RCC 7860 (cell line): ENCODE data around the gene CAMK1.

Experiments used
- DNase-seq: peaks from one replicate; pipeline ENCODE4 v3.0.0-alpha.2; 2015; ENCODE audit warnings: low spot score
- FAIRE-seq: peaks from 2 replicates; lab custom pipeline; 2012; peaks lifted over from hg19 to GRCh38; lab: Jason Lieb, UNC

The CAMK1 gene

DNA sequence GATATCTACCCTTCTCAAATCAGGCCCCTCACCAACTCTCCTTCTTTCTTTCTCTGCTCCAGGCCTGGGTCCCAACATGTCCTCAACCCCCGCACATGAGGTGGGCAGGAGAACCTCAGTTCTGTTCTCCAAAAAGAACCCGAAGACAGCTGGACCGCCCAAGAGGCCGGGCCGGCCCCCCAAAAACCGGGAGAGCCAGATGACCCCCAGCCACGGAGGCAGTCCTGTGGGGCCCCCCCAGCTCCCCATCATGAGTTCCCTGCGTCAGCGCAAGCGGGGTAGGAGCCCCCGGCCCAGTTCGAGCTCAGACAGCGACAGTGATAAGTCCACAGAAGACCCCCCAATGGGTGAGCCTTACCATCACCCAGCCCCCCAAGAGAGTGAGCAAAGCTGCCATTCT is 25.6 kb downstream of the CAMK1 start:
- FAIRE-seq (no peak), DNase-seq (no peak)

DNA sequence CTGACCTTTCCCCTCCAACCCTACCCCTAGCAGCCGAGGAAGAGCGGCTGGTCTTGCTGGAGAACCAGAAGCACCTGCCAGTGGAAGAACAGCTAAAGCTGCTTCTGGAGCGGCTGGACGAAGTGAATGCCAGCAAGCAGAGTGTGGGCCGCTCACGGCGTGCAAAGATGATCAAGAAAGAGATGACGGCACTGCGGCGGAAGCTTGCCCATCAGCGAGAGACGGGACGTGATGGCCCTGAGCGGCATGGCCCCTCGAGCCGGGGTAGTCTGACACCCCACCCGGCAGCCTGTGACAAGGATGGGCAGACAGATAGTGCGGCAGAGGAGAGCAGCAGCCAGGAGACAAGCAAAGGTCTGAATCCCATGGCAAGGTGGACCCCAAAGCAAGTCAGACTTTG is 26.2 kb downstream of the CAMK1 start:
- no peak for FAIRE-seq
- no peak for DNase-seq

DNA sequence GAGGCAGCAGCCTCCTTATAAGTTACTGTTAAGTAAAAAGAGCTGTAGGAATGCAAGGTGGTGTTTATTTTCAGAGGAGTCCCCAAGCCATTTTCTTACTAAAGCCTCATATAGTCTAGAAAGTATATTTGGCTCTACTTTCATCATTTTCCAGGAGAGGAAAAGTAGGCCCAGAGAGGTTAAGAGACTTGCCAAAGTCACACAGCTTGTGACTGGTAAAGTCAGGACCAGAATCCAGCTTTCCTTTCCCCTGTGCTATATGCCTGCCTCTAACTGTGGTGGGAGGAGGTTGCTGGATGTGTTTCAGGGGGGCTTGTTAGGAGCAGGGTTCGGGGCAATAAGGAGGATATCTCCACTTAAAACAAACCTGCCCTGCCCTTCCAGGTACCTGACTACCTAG is 27.2 kb downstream of the CAMK1 start:
- FAIRE-seq = no peak

DNA sequence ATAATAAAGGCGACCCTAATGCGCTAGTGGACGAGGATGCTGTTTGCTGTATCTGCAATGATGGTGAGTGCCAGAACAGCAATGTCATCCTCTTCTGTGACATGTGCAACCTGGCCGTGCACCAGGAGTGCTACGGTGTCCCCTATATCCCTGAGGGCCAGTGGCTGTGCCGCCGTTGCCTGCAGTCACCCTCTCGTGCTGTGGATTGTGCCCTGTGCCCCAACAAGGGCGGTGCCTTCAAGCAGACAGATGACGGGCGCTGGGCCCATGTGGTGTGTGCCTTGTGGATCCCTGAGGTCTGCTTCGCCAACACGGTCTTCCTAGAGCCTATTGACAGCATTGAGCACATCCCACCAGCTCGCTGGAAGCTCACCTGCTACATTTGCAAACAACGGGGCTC is 30.6 kb downstream of the CAMK1 start:
- FAIRE-seq (no peak), DNase-seq (no peak)

More for the DNA sequence above, 27.2 kb downstream of the CAMK1 start:
- no peak for DNase-seq

DNA sequence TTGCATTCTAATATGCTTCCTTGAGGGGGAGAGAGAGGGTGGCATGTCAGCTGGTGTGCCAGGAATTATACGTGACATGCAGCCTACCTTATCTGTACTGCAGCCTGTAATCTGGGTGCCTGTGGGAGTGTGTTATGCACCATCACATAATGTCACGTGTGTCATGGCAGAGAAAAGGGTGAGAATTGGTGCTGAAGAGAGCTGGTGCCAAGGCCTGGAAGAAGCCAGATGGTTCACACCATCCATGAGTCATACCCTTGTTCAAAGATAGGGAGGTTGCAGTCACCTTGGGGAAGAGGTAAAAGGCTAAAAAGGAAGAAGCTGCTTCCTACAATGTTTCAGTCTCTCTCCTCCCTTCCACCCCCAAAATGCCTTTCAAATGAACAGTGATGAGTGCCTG is 32.9 kb downstream of the CAMK1 start:
- FAIRE-seq = no peak

DNA sequence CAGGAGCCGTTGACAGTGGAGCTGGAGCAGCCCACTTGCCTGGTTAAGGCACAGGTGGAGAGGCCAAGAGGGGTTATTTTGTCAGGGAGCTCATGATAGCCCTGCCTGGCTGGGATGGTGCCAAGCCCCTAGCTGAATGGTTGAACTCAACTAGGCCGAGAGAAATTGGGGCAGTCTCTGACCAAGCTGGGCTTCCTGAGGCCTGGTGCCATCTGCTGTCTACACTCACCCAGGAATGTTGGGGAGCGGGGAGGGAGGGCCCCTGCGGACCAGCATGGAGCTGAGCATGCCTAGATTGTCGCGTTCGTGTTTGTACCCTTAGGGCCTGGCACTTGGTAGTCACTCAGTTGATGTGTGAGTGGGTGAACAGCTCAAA is 37.0 kb downstream of the CAMK1 start:
- FAIRE-seq = no peak
- DNase-seq = no peak

More for the DNA sequence above, 32.9 kb downstream of the CAMK1 start:
- DNase-seq = no peak

DNA sequence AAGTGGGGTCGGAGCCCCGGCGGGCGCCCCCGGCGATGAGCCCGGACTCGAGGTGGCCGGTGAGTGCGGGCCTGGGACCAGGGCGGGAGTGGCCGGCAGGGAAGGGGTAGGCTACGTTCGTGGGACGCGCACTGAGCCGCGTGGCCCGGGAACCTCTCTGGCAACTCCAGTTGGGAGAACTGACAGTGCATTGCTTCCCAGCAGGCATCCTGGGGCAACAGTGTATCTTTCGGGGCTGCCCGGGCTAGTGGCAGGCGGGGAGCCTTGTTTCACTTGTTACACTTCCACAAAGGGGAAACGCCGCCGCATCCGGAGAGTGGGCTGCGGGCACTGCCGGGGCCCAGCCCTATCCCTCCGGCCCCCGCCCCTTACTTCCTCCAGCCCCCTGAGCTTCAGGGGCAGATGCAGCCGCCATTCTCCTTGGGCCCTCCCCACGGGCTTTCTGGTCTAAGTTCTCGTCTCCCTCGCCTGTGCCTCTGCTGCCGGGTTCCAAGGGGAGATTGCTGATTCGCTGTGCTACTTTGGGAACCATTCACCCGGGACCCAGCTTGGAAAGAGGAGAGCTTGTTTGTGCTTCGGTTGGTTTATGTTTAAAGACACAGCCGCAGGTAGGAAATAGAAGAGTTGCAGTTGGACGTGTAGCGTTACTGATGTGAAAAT is 37.5 kb downstream of the CAMK1 start:
- FAIRE-seq (no peak), DNase-seq (no peak)

DNA sequence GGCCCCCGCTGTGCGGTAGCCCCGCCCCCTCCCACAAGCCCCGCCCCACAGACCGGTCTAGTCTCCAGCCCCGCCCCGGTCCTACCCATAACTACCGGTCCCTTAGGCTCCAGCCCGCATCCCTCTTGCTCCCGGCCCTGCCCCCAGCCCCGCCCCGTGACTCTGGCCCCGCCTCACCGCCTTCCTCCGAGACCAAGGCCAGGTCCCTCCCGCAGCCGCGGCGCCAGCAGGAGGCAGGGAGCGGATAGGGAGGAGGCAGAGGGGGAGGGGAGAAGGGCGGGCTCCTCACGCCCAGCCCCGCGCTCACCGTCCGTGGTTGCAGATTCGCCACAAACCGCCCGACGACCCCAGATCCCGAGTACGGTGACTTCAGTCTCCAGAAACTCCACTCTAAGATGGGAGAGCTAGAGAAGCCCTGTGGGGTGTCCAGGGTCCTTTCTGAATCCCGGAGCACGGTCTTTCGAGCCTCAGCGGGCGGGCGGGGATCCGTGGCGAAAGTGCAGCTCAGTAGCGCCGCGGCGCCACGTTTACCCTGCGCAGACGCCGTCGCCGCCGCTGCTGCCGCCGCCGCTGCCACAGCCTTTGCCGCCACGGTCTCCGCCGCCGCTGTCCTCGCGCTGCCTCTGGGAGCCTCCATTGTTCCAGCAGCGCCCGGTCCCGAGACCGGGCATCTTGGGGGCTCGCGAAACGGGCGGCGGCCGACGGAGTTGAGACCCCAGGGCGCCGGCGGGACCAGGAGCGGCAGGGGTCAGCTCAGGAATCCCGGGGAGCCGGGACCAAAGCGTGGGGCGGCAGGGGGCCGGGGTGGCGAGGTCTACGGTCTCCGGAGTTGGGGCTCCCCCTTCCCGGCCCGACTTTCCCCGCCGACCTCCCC is 38.3 kb downstream of the CAMK1 start, which contains the start of gene BRPF1:
Gene BRPF1, plus strand, starts transcription at position 530 of the 874 bp plus-strand sequence. CDS start 2,406 bp downstream, outside the sequence.
- no peak for FAIRE-seq
- peak; percentile 92 for DNase-seq

DNA sequence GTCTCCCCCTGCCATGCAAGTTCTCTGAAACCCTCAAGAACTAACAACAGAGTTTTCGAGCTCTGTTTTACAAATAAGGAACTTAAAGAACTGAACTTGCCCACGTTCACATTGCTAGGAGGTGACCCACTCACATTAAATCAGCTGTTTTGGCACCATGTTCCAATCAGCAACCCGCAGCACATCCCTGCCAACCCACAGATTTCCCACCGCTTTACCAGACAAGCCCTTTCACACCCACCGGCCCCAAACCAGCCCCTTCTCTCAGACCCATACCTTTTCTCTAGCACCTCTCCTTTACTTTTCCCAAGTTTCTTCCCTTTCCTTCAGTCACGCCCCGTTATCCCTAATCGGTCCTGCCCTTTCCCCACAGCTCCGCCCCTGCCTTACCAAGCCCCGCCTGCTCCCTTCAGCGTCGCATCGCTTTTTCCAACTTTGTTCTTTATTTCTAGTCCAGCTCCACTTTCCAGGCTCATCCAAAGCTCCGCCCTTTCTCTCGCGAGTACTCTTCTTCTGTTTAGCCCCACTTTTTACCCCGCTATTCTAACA is 39.0 kb downstream of the CAMK1 start:
- no peak for FAIRE-seq
- DNase-seq = no peak

DNA sequence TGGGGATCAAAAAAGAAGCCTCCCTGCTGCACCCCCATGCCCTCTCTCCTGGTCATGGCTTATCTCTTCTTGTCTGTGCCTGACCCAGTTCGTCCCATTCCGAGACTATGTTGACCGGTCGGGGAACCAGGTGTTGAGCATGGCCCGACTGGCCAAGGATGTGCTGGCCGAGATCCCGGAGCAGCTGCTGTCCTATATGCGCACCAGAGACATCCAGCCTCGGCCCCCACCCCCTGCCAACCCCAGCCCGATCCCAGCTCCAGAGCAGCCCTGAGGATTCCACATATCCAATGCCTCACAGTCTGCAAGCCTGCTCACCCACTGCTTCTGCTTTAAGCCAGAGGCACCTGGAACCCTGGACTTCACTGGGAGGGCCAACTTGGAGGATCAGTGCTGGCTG is 40.3 kb downstream of the CAMK1 start:
- no peak for FAIRE-seq
- no peak for DNase-seq

DNA sequence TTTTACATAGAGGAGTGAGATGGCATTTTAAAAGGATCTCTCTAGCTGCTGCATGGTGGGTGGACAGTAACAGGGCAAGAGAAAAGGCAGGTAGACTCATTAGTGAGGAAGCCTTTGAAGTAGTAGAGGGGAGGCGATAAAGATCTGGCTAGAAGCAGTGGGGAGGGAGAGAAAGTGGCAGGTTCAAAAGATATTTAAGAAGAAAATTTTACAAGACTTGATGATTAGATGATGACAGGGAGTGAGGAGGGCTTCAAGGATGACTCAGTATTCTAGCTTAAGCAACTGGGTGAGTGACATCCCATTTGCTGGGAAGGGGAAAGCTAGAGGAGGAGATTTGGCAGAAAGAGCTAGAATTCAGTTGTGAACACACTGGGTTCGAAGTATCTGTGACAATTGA is 42.0 kb downstream of the CAMK1 start:
- DNase-seq (no peak), FAIRE-seq (no peak)

DNA sequence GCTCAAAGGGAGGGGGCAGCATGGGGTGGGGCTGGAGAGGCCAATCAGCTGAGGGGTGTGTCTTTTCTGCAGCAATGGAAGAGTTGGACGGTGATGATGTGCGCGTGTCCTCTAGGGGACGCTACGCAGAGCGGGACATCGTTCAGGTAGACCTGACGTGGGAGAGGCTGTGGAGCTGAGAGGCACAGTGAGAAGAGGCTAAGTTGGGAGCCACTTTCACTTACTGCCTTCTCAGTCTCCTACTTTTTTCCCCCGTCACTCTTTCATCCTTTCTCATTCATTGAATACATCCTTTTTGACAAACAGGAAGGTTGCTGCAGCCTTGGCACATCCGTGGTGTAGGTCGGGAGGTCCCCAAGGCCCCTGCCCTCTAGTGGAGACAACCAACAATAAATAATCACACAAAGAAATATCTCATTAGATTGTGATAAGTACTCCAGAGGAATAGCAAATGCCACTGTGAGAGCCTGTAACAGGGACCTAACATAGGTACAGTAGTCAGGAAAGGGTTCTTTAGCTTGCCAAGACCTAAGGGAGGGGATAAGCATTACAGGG is 42.6 kb downstream of the CAMK1 start:
- DNase-seq = no peak
- no peak for FAIRE-seq

DNA sequence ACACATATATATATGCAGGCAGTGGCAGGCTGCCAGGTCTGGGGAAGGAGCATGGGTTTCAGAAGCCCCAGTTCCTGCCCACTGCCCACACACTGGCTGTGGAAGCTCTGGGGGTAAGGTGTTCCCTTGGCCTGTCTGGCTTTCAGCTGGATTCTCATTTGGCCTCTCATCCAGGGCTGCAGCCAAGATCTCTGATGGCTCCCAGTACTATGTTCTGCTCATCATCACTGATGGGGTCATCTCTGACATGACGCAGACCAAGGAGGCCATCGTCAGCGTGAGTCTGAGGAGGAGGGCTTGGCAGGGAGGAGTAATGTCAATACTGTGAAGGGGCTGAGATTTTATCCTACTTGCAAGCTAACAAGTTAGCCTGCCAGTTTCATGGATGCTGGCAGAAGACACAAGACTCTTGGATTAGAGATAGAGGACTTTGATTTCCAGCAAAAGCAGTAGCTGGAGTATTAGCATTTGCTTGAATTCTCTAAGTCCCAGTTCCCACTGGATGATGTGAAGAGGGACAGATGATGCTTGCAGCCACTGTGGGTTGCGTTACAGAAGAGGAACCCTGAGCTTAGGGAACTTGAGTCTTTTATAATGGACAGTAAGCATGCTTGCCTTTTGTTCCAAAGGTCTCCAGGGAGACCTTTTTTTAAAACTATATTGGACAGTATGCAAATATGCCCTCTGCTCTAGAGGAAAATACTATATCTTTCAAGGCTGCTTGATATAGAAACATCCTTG is 43.8 kb downstream of the CAMK1 start:
- no peak for FAIRE-seq
- DNase-seq = no peak

DNA sequence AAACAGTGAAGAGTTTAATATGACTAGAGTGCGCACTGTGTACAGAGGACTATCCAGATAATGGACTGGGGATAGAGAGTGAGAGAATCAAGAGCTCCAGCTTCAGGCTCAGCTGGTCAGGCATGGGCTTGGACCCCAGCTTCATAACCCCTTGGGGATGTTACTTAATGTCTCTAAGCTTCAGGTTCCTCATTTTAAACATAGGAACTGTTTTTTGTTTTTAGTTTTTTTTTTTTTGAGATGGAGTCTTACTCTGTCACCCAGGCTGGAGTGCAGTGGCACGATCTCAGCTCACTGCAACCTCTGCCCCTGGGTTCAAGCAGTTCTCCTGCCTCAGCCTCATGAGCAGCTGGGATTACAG is 48.1 kb downstream of the CAMK1 start:
- no peak for DNase-seq
- FAIRE-seq = no peak

DNA sequence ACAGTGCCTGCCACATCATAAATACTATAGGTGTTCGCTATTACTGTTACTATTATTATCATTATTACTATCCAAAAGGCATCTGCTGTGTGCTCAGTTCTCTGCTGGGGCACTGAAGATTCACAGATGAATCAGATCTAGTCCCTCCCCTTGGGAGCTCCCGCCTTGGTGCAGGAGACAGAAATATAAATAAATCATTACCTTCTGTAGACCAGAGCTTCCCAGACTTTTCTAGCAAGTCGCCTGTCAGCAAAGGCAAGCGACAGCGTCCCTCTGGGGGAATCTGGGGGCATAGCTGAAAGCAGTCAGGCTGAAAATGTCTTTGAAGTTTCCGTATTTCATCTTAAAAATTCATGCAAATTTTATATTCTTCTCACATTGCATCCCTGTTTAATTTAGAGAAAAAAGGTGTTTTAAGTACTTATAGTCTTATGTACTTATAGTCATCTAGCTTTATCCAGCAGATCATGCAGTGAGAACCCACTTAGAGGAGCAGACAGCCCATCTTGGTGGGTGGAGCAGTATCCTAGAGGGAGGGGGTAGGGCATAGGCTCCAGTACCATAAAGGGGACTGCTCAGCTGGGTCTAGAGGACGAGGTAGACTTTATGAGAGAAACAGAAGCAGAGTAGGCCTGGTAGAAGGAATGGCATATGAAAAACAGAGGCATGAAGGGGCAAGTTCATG is 48.6 kb downstream of the CAMK1 start:
- peak; percentile 50 for DNase-seq
- peak; percentile 23 for FAIRE-seq

DNA sequence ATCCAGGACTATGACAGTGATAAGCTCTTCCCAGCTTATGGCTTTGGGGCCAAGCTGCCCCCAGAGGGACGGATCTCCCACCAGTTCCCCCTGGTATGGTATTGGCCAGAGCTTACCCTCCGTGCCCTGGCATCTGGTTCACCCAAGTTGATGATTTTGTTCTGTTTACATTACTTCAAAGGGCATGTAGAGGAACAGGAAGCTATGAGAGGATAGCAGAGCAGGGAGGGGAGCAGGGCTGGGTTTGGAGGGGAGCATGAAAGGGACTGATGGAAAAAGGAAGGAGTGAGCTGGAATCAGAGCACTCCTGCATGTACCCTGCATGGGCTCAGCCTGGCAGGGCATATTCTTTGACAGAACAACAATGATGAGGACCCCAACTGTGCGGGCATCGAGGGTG is 51.6 kb downstream of the CAMK1 start:
- FAIRE-seq = no peak
- no peak for DNase-seq

DNA sequence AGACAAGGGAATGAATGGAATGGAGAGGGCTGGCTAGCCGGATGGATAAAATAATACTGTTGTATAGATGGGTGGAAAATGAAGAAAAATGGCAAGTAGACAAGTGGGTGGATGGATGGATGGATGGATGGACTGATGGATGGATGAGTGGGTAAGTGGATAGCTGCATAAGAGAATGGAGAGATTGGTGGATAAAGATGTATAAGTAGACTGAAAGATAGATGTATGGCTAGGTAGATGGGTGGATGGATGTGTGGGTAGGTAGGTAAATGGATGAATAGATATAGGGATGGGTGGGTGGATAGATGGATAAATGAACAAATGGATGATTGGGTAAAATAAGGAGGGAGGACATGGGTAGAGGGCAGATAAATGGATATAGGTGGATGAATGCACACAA is 52.2 kb downstream of the CAMK1 start:
- DNase-seq (no peak), FAIRE-seq (no peak)

DNA sequence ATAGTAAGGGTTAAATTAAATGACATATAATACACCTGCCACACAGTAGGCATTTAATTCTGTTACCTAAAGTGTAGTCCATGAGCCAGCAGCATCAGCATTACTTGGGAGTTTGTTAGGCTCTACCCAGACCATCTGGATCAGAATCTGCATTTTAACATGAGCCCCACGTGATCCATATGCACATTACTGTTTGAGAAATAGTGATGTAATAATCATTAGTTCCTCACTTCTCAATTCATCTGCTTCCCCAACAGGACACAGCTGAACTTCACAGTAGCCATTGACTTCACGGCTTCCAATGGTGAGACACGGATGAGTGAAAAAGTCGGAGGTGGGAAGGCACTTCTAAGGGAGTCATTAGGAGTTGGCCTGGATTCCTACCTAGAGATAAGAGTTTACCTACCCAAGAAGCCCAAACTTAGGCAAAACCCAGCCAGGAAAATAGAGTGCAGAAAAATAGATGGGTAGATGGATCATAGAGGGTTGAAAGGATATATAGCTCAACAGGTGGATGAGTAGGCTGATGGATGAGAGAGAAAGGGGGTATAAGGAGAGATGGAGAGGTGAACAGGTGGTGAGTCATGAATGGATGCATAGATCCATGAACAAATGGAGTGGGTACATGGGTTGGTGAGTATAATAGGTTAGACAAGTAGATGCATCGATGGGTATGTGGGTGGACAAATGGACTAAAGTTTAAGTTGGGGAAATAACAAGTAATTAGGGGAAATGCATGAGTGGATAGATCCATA is 52.8 kb downstream of the CAMK1 start:
- FAIRE-seq (no peak), DNase-seq (no peak)

DNA sequence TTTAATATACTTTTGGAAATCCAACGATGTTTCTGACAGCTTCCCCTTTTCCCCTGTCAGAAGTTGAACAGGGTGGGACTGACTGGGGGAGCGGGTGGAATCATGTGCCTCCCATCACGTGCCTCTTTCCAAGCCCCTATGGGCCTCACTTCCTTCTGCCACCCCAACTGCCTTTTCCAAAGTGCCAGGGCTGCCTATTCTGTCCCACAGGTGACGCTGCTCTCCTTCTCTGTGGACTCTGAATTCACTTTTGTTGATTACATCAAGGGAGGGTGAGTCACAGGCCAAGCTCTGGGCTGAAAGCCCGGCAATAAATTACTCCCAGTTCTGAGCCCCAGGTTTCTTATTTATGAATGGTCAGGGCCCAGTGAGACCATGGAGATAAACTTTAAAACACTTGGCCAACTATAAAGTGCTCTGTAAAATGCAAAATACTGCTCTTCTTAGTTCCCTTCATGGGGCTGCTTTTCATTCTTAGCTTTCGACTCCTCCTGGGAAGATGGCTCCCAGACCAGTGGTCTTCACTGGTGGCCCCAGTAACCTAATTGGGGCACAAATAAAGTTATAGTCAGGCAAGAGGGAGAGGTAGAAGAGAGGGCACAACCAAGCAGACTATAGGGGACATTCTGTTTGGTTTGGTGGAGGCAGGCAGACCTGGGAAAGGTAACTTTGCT is 53.8 kb downstream of the CAMK1 start:
- peak; percentile 72 for FAIRE-seq
- peak; percentile 83 for DNase-seq
